ENCODE data around the gene KLHL29.

Gene KLHL29

DNA sequence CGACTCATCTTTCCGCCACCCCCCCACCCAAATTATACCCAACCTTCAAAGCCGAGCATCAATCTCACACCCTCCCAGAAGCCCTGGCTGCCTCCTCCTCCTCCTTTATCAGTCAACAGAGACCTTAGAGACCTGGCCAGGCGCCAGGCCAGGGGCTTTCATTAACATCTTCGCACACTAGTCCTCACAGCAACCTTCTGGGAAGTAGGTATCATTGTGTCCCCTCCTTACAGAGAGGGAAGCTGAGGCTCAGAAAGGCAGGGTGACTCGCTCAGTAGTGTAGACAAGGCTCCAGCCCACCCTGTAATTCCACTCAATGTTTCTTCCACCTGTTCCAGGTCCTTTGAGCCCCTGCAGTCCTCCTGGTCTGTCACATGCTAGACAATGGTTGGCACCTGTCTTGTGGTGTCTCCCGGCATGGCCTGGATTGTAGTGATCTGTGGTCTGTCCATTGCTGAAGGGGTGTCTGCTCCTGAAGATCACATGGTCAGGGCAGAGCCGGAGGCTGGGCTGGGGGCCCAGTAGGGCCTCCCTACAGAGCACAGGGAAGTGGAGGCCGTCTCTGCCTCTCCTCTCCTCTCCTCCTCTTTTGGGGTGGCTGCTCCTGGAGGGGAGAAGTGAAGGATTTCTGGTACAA is 36.0 kb downstream of the KLHL29 start:
- no peak for DNase-seq

GRCh38 chr2:23422089-23423061 is 37.4 kb downstream of the KLHL29 start:
- peak in 1 of 56 donors; percentile 16 for DNase-seq

- DNase-seq = no peak
These were observed 38.3 kb downstream of the KLHL29 start for GRCh38 chr2:23423062-23423872.

GRCh38 chr2:23423873-23424680 is 39.1 kb downstream of the KLHL29 start:
- DNase-seq = no peak

- DNase-seq = no peak
These were observed 40.4 kb downstream of the KLHL29 start for GRCh38 chr2:23425338-23425871.

DNA sequence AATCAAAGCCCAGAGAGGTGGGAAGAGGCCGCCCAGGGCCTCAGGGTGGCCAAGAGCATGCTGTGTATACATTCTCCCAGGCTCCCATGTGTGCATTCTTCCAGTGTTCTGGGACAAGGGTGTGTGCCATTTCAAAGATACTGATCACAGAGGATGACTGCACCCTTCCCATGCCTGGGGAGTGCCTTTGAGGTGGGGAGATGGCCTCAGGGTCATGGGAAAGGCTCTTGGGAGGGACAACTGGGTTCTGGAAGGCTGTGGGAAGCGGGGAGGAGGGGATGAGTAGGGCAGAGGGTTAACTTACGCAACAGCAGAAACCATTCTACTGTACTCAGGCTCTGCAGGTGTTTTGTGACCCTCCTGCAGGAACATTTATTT is 40.9 kb downstream of the KLHL29 start:
- DNase-seq = no peak

DNA sequence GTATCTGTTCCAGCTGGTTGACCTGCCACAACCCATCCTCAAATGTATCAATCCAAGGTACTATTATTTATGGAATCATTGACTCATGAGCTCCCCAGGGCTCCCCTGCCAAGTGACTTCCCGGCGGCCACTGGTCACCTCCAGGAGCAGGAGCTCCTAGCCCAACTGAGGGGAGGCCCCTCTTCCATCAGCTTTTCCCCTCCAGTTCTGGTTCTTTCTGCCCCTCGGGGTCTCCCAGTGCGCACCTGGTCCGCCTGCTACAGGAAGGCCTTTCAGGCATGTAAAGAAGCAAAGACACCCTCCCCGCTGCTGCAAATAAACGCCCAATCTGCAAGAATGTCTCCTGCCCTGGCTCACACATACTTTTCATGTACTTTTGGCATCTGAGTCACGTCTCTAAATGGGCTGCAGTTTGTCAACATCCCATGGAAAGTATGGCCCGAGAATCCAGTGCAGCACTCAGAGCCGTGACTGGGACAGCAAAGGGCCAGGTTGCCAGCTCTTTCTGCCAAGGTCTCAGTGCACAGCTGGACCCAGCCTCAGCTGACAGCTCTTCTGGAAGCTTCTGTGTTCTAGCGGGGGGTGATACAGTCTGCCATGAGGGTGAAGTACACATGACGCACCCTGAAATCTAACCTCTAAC is 41.4 kb downstream of the KLHL29 start:
- no peak for DNase-seq

DNA sequence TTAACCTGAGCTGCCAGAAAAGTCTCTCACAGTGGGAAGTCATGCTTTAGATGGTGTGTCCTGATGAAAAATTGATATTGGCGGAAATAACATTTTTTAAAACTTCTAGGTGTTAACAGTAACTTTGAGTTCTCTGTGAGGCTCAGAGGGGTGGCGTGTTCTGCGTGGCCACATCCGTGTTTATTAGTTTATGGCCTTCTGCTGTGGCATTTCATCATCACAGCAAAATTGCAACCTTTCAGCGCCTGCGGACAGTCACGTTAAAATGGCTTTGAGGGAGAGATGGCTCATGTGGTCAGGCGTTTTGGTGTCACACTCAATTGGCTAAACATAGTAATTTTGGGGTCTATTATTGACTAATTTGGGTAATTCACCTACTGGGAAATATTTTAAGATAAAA is 42.4 kb downstream of the KLHL29 start:
- no peak for DNase-seq

DNA sequence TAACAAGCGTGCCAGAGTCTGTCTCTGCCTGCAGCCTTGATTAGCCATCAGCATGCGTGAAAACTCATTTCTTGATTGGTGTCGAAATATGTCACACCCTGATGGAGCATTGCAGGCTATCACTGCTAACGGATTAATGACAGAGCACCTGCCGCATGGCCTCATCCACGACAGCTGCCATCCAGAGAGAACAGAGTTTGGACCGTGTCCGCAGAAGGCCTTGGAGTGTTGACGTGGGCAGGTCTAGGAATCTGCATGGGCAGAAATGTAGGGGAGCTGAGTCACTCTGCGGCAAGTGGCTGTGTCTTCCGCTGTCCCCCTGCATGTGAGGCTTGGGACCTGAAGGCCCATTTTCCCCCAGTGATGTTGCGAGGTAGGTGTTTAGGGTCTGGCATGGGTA is 43.0 kb downstream of the KLHL29 start:
- DNase-seq = no peak

GRCh38 chr2:23429036-23429435 is 44.1 kb downstream of the KLHL29 start:
- no peak for DNase-seq

DNA sequence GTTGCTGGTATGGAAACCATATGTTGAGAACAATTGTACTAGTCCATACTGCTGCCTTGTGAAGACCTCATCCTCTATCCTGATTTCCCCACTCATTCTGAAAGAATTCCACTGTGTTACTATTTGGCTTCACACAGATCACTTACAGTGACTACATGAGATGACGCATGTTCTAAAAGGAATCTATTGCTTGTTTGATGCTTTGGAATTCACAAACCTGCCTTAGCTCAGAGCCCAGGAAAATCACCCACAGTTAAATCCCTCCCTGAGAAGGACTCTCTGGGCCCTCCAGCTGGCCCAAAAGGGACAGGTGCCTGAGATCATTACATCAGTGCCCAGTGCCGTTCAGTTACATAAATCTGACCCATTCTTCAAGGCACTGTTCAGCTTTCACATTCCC is 45.3 kb downstream of the KLHL29 start:
- no peak for DNase-seq

DNA sequence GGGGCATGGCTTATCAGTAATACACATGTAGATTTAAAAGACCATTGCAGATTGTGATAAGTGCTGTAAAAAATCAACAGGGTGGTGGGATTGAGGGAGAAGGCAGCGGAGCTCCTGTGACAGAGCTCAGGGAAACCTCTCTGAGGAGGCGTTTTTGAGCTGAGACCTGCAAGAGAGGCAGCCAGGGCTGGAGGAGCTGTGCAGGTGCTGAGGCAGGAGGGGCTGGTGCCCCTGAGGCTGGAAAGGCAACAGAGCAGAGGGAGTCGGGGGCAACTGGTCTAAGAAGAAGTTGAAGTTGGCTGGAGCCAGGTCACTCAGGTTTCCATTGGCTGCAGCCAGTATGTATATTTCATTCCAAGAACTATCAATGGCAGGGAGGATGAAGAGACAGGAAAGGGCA is 47.6 kb downstream of the KLHL29 start:
- no peak for DNase-seq

- DNase-seq = no peak
These were observed 48.3 kb downstream of the KLHL29 start for GRCh38 chr2:23433282-23433681.

- no peak for DNase-seq
These were observed 49.7 kb downstream of the KLHL29 start for GRCh38 chr2:23434721-23435121.

GRCh38 chr2:23435250-23436035 is 50.5 kb downstream of the KLHL29 start:
- DNase-seq = no peak

DNA sequence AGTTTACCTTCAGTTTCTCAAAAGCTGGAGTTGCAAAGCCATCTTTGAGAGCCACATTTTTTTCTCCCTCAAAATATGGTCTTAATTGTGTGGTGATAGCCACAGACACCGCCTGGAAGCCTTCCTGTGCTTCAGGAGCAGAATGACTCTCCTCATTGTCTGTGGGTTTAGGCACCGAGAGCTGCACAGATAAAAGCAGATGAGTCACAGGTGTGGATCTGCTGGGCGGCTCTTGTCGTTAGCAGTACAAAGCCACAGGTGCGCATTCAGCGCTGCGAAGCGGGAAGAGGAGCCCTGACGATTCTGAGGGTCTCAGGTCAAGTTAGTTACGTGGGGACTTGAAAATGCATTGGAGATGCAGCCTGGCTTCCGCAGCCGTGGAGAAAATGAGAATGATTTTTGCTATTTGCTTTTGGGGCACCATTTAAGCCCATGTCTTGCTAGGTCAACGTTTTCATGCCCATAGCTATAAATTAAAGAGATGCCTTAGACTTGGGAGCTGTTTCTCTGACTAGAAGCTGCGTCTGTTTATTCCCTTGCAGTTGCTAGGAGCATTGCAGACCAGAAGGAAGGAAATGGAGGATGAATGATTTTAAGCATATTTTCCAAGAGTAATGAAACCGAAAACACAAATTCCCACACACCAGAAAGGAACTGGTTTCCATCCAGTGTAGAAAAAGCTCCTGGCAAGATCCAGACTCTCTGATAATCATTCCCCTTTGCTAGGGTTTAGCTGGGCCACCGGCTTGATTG is 51.5 kb downstream of the KLHL29 start:
- DNase-seq = peak in 12 of 56 donors; percentile 13 to 56 (median 24)

GRCh38 chr2:23441414-23441813 is 56.4 kb downstream of the KLHL29 start:
- no peak for DNase-seq

GRCh38 chr2:23445450-23445868 is 60.5 kb downstream of the KLHL29 start:
- no peak for DNase-seq

GRCh38 chr2:23446916-23447315 is 61.9 kb downstream of the KLHL29 start:
- no peak for DNase-seq

Measured in nucleus accumbens (tissue), 56 donors.